ENCODE measurements around the gene AFF3.
A peak's percentile ranks its signal among the peaks of the same experiment; 100 is the strongest.

Gene AFF3

DNA sequence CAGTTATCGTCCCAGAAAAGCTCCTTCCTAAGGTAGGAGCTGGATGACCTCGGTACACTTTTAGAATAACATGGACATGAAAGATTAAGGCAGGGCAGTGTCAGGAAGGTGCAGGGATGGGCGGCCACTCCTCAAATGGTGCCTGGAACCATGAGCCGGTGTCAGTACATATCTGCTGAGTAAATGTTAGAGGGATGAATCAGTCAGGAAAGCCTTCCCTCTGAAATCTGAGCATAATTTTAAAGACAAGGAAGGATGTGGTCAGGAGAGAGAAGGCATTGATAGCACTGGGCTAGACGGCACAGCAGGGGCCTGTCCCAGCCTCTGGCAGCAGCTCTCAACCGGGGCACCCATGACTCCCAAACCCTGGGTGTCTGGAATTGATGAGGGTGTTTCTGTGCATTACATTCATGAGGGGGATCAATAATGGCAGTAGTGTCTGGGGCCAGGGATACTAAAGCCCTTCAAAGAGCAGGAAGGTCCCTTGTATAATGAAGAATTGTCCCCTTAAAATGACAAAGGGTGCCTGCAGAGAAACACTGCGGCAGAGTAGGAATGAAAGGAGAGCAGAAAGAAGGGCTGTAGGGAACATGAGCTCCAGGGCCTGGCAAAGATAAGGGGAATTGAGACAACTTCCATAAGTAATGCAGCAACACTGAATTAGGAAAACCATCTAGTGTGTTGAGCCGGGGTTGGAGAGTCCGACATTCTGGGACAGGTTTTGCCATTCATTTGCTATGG is 490.3 kb downstream of the AFF3 start:
- no peak overlapping the region for H3K4me3 ChIP-seq (ENCODE audit: low read length in 2 of 2)
- no peaks in the 10 kb centered on the region for H3K36me3 ChIP-seq (ENCODE audit: control insufficient read depth in 2 of 2, insufficient read depth in 2 of 2, low read length in 2 of 2)
- H3K9me3 ChIP-seq (ENCODE audit: control insufficient read depth in 2 of 2, low read length in 2 of 2) = no peaks in the 10 kb centered on the region
- peaks cover 7% of the 10 kb centered on the region for H3K4me1 ChIP-seq (ENCODE audit: control insufficient read depth, insufficient read depth, low read length)
- H3K27ac ChIP-seq (ENCODE audit: low read length) = no peak overlapping the region
- H3K27me3 ChIP-seq (ENCODE audit: control insufficient read depth in 1 of 2, insufficient read depth in 2 of 2, low read length in 2 of 2) = no peaks in the 10 kb centered on the region
- H3K9ac ChIP-seq (ENCODE audit: low read length in 2 of 2) = no peak overlapping the region

DNA sequence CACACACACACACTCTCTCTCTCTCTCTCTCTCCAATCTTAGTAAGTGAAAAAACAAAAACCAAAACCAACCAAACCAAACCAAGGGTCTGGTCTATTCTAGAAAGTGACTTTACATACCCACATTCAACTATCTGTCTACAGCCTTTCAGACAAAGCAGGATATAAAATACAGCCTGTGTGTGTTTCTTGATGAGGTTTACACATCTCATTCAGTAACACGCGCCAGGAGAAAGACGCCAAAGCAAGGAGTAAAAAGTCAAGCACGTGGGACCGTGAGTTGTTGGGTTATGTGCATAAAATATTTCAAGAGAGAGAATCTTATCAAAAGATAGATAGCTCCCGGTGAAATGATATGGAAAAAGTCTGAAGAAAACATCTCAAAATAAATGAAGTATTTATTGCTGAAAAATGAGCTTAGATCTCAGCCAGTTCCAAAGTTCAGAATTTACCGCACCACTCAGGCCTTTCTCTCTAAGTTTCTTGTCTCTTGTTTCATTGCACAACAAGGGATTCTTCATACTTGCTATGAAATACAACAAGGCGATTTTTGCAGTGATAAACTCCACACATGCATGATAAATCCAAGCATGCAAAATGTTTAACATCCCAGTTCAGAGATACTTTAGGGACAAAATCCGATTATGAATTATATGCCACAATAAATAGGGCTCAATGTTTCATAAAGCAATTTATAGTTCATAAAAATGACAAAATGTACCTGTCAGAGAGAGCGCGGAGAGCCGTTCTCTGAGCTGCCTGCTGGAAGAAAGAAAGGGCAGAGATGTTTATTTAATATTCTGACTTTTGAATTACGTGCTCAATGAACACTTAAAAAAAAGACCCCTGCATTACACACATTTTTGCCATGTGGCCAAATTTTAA is 493.2 kb downstream of the AFF3 start:
- Histone ChIP-seq H3K9ac (ENCODE audit: low read length in 2 of 2) (no peak overlapping the region), H3K27ac (ENCODE audit: low read length) (no peak overlapping the region)

GRCh38 chr2:99648178-99648844 is 494.1 kb downstream of the AFF3 start:
- Histone ChIP-seq H3K9ac (ENCODE audit: low read length in 2 of 2) (no peak overlapping the region), H3K9me3 (ENCODE audit: control insufficient read depth in 2 of 2, low read length in 2 of 2) (no peaks in the 10 kb centered on the region), H3K4me1 (ENCODE audit: control insufficient read depth, insufficient read depth, low read length) (peaks cover 21% of the 10 kb centered on the region), H3K36me3 (ENCODE audit: control insufficient read depth in 2 of 2, insufficient read depth in 2 of 2, low read length in 2 of 2) (no peaks in the 10 kb centered on the region), H3K4me3 (ENCODE audit: low read length in 2 of 2) (peak overlapping the region in 1 of 2 donors; percentile 47), H3K27ac (ENCODE audit: low read length) (no peak overlapping the region), H3K27me3 (ENCODE audit: control insufficient read depth in 1 of 2, insufficient read depth in 2 of 2, low read length in 2 of 2) (no peaks in the 10 kb centered on the region)

More for the DNA sequence above, 493.2 kb downstream of the AFF3 start:
- no peaks in the 10 kb centered on the region for H3K36me3 ChIP-seq (ENCODE audit: control insufficient read depth in 2 of 2, insufficient read depth in 2 of 2, low read length in 2 of 2)
- H3K9me3 ChIP-seq (ENCODE audit: control insufficient read depth in 2 of 2, low read length in 2 of 2) = no peaks in the 10 kb centered on the region
- H3K4me1 ChIP-seq (ENCODE audit: control insufficient read depth, insufficient read depth, low read length) = peaks cover 14% of the 10 kb centered on the region
- no peak overlapping the region for H3K4me3 ChIP-seq (ENCODE audit: low read length in 2 of 2)
- H3K27me3 ChIP-seq (ENCODE audit: control insufficient read depth in 1 of 2, insufficient read depth in 2 of 2, low read length in 2 of 2) = no peaks in the 10 kb centered on the region

DNA sequence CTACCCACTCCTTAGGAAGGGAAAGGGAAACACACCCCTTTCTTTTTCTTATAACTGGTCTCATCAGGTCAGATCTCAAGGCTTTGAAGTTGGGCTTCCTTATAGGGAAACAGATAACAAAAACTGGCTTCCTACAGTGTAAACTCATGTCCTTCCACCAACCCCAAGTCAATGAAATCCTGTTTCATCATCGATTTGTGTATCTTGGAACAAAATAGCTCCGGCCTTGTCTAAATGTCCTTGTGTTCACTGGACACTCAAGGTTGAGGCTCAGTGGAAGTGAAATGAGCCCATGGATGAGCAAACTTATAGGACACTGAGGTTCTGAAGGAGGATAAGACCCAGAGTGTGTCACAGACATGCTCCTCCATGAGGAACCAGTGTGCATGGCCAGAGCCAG is 496.4 kb downstream of the AFF3 start:
- Histone ChIP-seq H3K36me3 (ENCODE audit: control insufficient read depth in 2 of 2, insufficient read depth in 2 of 2, low read length in 2 of 2) (no peaks in the 10 kb centered on the region), H3K4me1 (ENCODE audit: control insufficient read depth, insufficient read depth, low read length) (peaks cover 21% of the 10 kb centered on the region), H3K4me3 (ENCODE audit: low read length in 2 of 2) (no peak overlapping the region), H3K27ac (ENCODE audit: low read length) (no peak overlapping the region), H3K9me3 (ENCODE audit: control insufficient read depth in 2 of 2, low read length in 2 of 2) (no peaks in the 10 kb centered on the region), H3K27me3 (ENCODE audit: control insufficient read depth in 1 of 2, insufficient read depth in 2 of 2, low read length in 2 of 2) (no peaks in the 10 kb centered on the region), H3K9ac (ENCODE audit: low read length in 2 of 2) (no peak overlapping the region)

DNA sequence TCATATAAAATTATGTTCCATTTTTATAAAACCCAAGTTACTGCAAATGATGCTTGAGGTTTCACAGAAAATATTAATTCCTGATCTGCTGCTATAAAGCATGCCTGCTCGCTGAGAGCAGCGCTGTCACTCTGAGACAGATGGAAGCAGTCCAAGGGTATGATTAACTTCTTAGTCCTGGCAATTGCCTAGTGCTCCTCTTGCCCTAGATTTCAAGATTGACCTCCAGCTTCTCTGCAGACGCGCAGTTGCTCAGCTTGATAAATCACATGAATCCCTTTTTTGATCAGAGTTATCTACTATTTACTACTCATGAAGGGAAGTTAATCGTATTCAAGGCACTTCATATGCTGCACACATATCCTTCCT is 498.0 kb downstream of the AFF3 start:
- Histone ChIP-seq H3K36me3 (ENCODE audit: control insufficient read depth in 2 of 2, insufficient read depth in 2 of 2, low read length in 2 of 2) (no peaks in the 10 kb centered on the region), H3K27me3 (ENCODE audit: control insufficient read depth in 1 of 2, insufficient read depth in 2 of 2, low read length in 2 of 2) (no peaks in the 10 kb centered on the region), H3K9ac (ENCODE audit: low read length in 2 of 2) (no peak overlapping the region), H3K27ac (ENCODE audit: low read length) (no peak overlapping the region), H3K9me3 (ENCODE audit: control insufficient read depth in 2 of 2, low read length in 2 of 2) (no peaks in the 10 kb centered on the region), H3K4me1 (ENCODE audit: control insufficient read depth, insufficient read depth, low read length) (peaks cover 25% of the 10 kb centered on the region), H3K4me3 (ENCODE audit: low read length in 2 of 2) (no peak overlapping the region)

- H3K9ac ChIP-seq (ENCODE audit: low read length in 2 of 2) = no peak overlapping the region
- H3K4me3 ChIP-seq (ENCODE audit: low read length in 2 of 2) = no peak overlapping the region
- H3K27ac ChIP-seq (ENCODE audit: low read length) = no peak overlapping the region
- H3K9me3 ChIP-seq (ENCODE audit: control insufficient read depth in 2 of 2, low read length in 2 of 2) = no peaks in the 10 kb centered on the region
- H3K27me3 ChIP-seq (ENCODE audit: control insufficient read depth in 1 of 2, insufficient read depth in 2 of 2, low read length in 2 of 2) = no peaks in the 10 kb centered on the region
- no peaks in the 10 kb centered on the region for H3K36me3 ChIP-seq (ENCODE audit: control insufficient read depth in 2 of 2, insufficient read depth in 2 of 2, low read length in 2 of 2)
- peaks cover 24% of the 10 kb centered on the region for H3K4me1 ChIP-seq (ENCODE audit: control insufficient read depth, insufficient read depth, low read length)
Observed at GRCh38 chr2:99643787-99644418, 498.5 kb downstream of the AFF3 start.

GRCh38 chr2:99641999-99642398 is 500.4 kb downstream of the AFF3 start:
- Histone ChIP-seq H3K9me3 (ENCODE audit: control insufficient read depth in 2 of 2, low read length in 2 of 2) (no peaks in the 10 kb centered on the region), H3K4me1 (ENCODE audit: control insufficient read depth, insufficient read depth, low read length) (peaks cover 17% of the 10 kb centered on the region), H3K4me3 (ENCODE audit: low read length in 2 of 2) (no peak overlapping the region), H3K27ac (ENCODE audit: low read length) (no peak overlapping the region), H3K27me3 (ENCODE audit: control insufficient read depth in 1 of 2, insufficient read depth in 2 of 2, low read length in 2 of 2) (no peaks in the 10 kb centered on the region), H3K36me3 (ENCODE audit: control insufficient read depth in 2 of 2, insufficient read depth in 2 of 2, low read length in 2 of 2) (no peaks in the 10 kb centered on the region), H3K9ac (ENCODE audit: low read length in 2 of 2) (no peak overlapping the region)

- no peaks in the 10 kb centered on the region for H3K9me3 ChIP-seq (ENCODE audit: control insufficient read depth in 2 of 2, low read length in 2 of 2)
- H3K36me3 ChIP-seq (ENCODE audit: control insufficient read depth in 2 of 2, insufficient read depth in 2 of 2, low read length in 2 of 2) = no peaks in the 10 kb centered on the region
- H3K4me1 ChIP-seq (ENCODE audit: control insufficient read depth, insufficient read depth, low read length) = peaks cover 26% of the 10 kb centered on the region
- H3K9ac ChIP-seq (ENCODE audit: low read length in 2 of 2) = no peak overlapping the region
- H3K4me3 ChIP-seq (ENCODE audit: low read length in 2 of 2) = no peak overlapping the region
- no peaks in the 10 kb centered on the region for H3K27me3 ChIP-seq (ENCODE audit: control insufficient read depth in 1 of 2, insufficient read depth in 2 of 2, low read length in 2 of 2)
- H3K27ac ChIP-seq (ENCODE audit: low read length) = no peak overlapping the region
Observed at GRCh38 chr2:99640635-99641151, 501.7 kb downstream of the AFF3 start.

DNA sequence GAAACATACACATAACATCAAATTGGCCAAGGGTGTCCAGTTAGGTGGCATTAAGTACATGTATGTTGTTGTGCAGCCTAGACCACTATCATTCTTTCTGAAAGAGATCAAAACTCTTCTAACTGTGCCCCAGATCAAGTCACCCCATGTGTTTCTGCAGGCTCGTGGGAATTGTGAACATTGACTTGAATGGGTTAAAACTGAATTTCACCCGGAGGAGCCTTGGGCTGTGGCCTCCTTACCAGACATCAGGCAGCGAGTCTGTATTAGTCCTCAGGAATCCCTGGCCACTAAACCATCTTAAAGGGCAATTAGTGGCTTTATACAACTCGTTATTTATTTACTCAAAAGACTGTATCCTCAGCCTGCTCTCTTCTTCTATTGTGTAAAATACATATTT is 503.6 kb downstream of the AFF3 start:
- Histone ChIP-seq H3K4me1 (ENCODE audit: control insufficient read depth, insufficient read depth, low read length) (peaks cover 16% of the 10 kb centered on the region), H3K4me3 (ENCODE audit: low read length in 2 of 2) (no peak overlapping the region), H3K9me3 (ENCODE audit: control insufficient read depth in 2 of 2, low read length in 2 of 2) (no peaks in the 10 kb centered on the region), H3K36me3 (ENCODE audit: control insufficient read depth in 2 of 2, insufficient read depth in 2 of 2, low read length in 2 of 2) (no peaks in the 10 kb centered on the region), H3K27me3 (ENCODE audit: control insufficient read depth in 1 of 2, insufficient read depth in 2 of 2, low read length in 2 of 2) (no peaks in the 10 kb centered on the region), H3K9ac (ENCODE audit: low read length in 2 of 2) (no peak overlapping the region), H3K27ac (ENCODE audit: low read length) (no peak overlapping the region)

- no peaks in the 10 kb centered on the region for H3K27me3 ChIP-seq (ENCODE audit: control insufficient read depth in 1 of 2, insufficient read depth in 2 of 2, low read length in 2 of 2)
- no peak overlapping the region for H3K9ac ChIP-seq (ENCODE audit: low read length in 2 of 2)
- no peak overlapping the region for H3K27ac ChIP-seq (ENCODE audit: low read length)
- no peak overlapping the region for H3K4me3 ChIP-seq (ENCODE audit: low read length in 2 of 2)
- no peaks in the 10 kb centered on the region for H3K9me3 ChIP-seq (ENCODE audit: control insufficient read depth in 2 of 2, low read length in 2 of 2)
- H3K4me1 ChIP-seq (ENCODE audit: control insufficient read depth, insufficient read depth, low read length) = peaks cover 13% of the 10 kb centered on the region
- H3K36me3 ChIP-seq (ENCODE audit: control insufficient read depth in 2 of 2, insufficient read depth in 2 of 2, low read length in 2 of 2) = no peaks in the 10 kb centered on the region
Observed at GRCh38 chr2:99637159-99637697, 505.2 kb downstream of the AFF3 start.
